Kidney (tissue), 14 donors: ENCODE results near the gene EIF2D. TPM values are rescaled to one million over a fixed set of nuclear protein-coding genes. Genes with fewer than 3 reads are reported as not detected.

ENCODE experiments used
- DNase-seq, 5 donors: peaks; one replicate each; pipeline ENCODE4 v3.0.0-alpha.2; 2013 to 2020
- FAIRE-seq: peaks from 2 replicates; lab custom pipeline; 2012; peaks lifted over from hg19 to GRCh38; lab: Jason Lieb, UNC
- H3K27ac ChIP-seq, 2 donors: one replicate each; pipeline ENCODE4 v1.7.0; 2013; ENCODE audit warnings: low read depth in 2 of 2, low read length in 2 of 2, inconsistent platforms in 1 of 2
- H3K27me3 ChIP-seq: one replicate; pipeline ENCODE4 v1.7.1; 2013; ENCODE audit warnings: low read length, inconsistent platforms; ENCODE audit not compliant: control insufficient read depth, insufficient read depth
- H3K36me3 ChIP-seq, 3 donors: one replicate each; pipeline versions ENCODE4 v1.7.0 to v1.7.1; 2013; ENCODE audit warnings: low read length in 3 of 3, control low read depth in 1 of 3, inconsistent platforms in 1 of 3; ENCODE audit not compliant: insufficient read depth in 3 of 3, control insufficient read depth in 2 of 3
- H3K4me1 ChIP-seq, 3 donors: one replicate each; pipeline versions ENCODE4 v1.7.0 to v1.7.1; 2013; ENCODE audit warnings: low read length in 3 of 3, inconsistent platforms in 1 of 3, low read depth in 1 of 3; ENCODE audit not compliant: control insufficient read depth in 2 of 3, insufficient read depth in 2 of 3
- H3K4me3 ChIP-seq, 3 donors: one replicate each; pipeline versions ENCODE4 v1.7.0 to v1.8.1; 2013; ENCODE audit warnings: low read length in 3 of 3, control low read depth in 1 of 3, inconsistent platforms in 1 of 3
- H3K9ac ChIP-seq, 3 donors: one replicate each; pipeline versions ENCODE4 v1.7.0 to v1.7.1; 2013; ENCODE audit warnings: low read length in 3 of 3, control low read depth in 1 of 3, inconsistent platforms in 1 of 3
- H3K9me3 ChIP-seq, 3 donors: one replicate each; pipeline versions ENCODE4 v1.7.0 to v1.7.1; 2013; ENCODE audit warnings: low read length in 3 of 3, control low read depth in 1 of 3, inconsistent platforms in 1 of 3; ENCODE audit not compliant: control insufficient read depth in 2 of 3, insufficient read depth in 1 of 3
- CTCF ChIP-seq: IDR thresholded peaks from 3 replicates; pipeline ENCODE4 v1.5.1; 2012; ENCODE audit warnings: mild to moderate bottlenecking, moderate library complexity, borderline replicate concordance; ENCODE audit not compliant: insufficient read depth; ENCODE audit errors: extremely low read depth
- intact Hi-C: fragments of 100-400 bp; cut with DNase I; formaldehyde crosslinking; loops from one replicate; pipeline ENCODE4 v1.11.1; 2022
- polyA plus RNA-seq: library from polyadenylated mRNA; stranded (reverse); fragments of 350-450 nt; fragmentation: Illumina TruSeq; extraction: RNeasy Lipid Tissue Mini Kit (QIAGEN cat#74804); gene quantifications from one replicate; pipeline ENCODE4 v1.2.3, GENCODE V29; 2014; ENCODE audit warnings: low read depth, low replicate concordance; ENCODE audit not compliant: insufficient read depth
- total RNA-seq: library from RNA; stranded (reverse); fragmentation: NEBNext Ultra II Directional; extraction: Animal tissue kit (Norgen Biotek cat#: 25700); gene quantifications from one replicate; pipeline ENCODE4 v1.2.1, GENCODE V29; 2021
- donor health status: control.
- donor health status: control.
- donor health status: control.
- donor health status: control.
- donor health status: control.
- donor health status: DM: yes; HTN: yes; CAD: no.
- donor health status: Normal renal cell carcinoma (clear cell type).

EIF2D gene
- total and polyA plus RNA-seq, 2 donors from 2014 or later: 44.5 to 45.1 TPM

GRCh38 chr1:206573319-206573718 is 38.9 kb downstream of the EIF2D start:
- no peaks in the 10 kb centered on the region for H3K36me3 ChIP-seq
- no peaks in the 10 kb centered on the region for H3K27me3 ChIP-seq
- FAIRE-seq (no peak), DNase-seq (no peak)
- no peak overlapping the region for H3K4me3 ChIP-seq
- TF ChIP-seq CTCF: no peak
- intact Hi-C loops: no loop called here
- no peaks in the 10 kb centered on the region for H3K9me3 ChIP-seq
- H3K9ac ChIP-seq: no peak overlapping the region
- H3K27ac ChIP-seq: no peak overlapping the region
- peaks cover 0 to 6% (median 0%) of the 10 kb centered on the region in 3 donors for H3K4me1 ChIP-seq

- no peaks in the 10 kb centered on the region for H3K36me3 ChIP-seq
- FAIRE-seq (no peak), DNase-seq (no peak)
- H3K9me3 ChIP-seq: no peaks in the 10 kb centered on the region
- peaks cover 0 to 6% (median 0%) of the 10 kb centered on the region in 3 donors for H3K4me1 ChIP-seq
- H3K27me3 ChIP-seq: no peaks in the 10 kb centered on the region
- H3K4me3 ChIP-seq: no peak overlapping the region
- no peak for TF ChIP-seq CTCF
- intact Hi-C loops: no loop called here
- no peak overlapping the region for H3K27ac ChIP-seq
- no peak overlapping the region for H3K9ac ChIP-seq
Observed at GRCh38 chr1:206572835-206573234, 39.4 kb downstream of the EIF2D start.

GRCh38 chr1:206570529-206570928 is 41.7 kb downstream of the EIF2D start:
- no peak for TF ChIP-seq CTCF
- Histone ChIP-seq H3K27ac (no peak overlapping the region), H3K4me3 (no peak overlapping the region), H3K9ac (no peak overlapping the region), H3K36me3 (no peaks in the 10 kb centered on the region), H3K9me3 (no peaks in the 10 kb centered on the region), H3K4me1 (peaks cover 0 to under 1% (median 0%) of the 10 kb centered on the region in 3 donors), H3K27me3 (no peaks in the 10 kb centered on the region)
- intact Hi-C loops: no loop called here
- DNase-seq (no peak), FAIRE-seq (no peak)

- H3K9me3 ChIP-seq: no peaks in the 10 kb centered on the region
- no peaks in the 10 kb centered on the region for H3K27me3 ChIP-seq
- TF ChIP-seq CTCF: no peak
- no peaks in the 10 kb centered on the region for H3K4me1 ChIP-seq
- DNase-seq (no peak), FAIRE-seq (no peak)
- H3K36me3 ChIP-seq: no peaks in the 10 kb centered on the region
- no peak overlapping the region for H3K27ac ChIP-seq
- H3K9ac ChIP-seq: no peak overlapping the region
- no peak overlapping the region for H3K4me3 ChIP-seq
- intact Hi-C loops: no loop called here
Observed at GRCh38 chr1:206569556-206569955, 42.7 kb downstream of the EIF2D start.
